ENCODE measurements around the gene NUDT14.
A peak's percentile ranks its signal among the peaks of the same experiment; 100 is the strongest.

The NUDT14 gene

GRCh38 chr14:105172476-105172875, 8.6 kb downstream of the NUDT14 start:
- no peak for DNase-seq

GRCh38 chr14:105171004-105171673, 10.0 kb downstream of the NUDT14 start:
- DNase-seq, result no peak

DNA sequence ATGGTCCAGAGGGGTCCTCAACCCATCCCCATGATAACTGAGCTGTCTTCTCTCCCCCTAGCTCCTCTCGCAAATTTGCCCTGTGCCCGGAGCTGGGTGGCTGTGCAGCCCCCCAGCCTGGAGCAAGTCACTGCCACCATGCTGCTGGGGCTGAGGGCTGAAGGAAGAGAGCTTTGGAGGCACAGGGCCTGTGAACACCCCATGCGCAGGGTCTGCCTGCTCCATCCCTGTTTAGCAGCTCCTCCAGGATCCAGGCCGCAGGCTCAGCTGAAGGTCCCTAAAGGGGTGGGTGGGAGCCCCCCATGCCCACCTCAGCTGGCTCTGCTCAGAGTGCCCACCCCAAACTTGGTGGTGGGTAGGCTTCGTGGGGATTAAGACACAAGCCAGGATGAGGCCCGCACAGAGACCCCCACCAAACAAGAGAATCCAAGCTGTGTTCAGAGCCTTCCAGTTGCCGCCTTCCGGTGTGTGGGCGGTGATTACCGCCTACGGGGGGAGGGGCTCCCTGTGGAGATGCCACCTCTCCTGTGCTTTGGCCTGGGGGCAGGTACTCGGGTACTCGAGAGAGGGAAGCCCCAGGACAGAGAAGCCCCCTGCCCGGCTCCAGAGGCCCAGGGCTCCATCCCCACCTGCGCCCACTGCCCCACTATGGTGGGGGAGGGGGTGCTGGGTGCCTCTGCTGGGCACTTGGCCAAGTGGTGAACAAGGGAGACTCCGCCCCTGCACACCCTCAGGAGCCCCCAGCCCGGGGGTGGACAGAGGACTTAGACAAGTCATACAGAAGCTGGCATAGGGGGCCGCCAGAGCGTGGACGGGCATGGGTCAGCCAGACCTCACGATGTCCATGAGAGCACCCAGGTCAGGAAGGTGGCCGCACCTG, 11.1 kb downstream of the NUDT14 start:
- no peak for DNase-seq

- peak; percentile 61 for DNase-seq
Observed at GRCh38 chr14:105168979-105169507, 12.1 kb downstream of the NUDT14 start.

GRCh38 chr14:105168496-105168978, 12.6 kb downstream of the NUDT14 start, which contains the start of gene JAG2:
JAG2 (minus strand) TSS chr14:105168776; CDS start chr14:105168420, 356 bp downstream.
- peak; percentile 73 for DNase-seq

DNA sequence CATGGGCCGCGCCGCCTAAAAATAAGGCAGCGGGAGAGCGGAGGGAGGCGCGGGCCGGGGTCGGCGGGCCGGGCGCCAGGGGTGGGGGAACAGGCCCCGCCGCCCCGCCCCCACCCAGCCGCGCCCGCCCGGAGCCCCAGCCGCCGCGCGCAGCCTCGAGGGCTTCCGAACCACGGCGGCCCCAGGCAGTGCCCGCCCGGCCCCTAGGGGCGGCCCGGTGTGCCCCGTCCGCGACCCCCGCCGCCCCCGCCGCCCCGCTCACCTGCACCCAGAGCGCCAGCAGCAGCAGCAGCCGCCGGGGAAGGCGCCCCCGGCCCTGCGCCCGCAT, 13.1 kb downstream of the NUDT14 start:
- DNase-seq, result no peak

DNA sequence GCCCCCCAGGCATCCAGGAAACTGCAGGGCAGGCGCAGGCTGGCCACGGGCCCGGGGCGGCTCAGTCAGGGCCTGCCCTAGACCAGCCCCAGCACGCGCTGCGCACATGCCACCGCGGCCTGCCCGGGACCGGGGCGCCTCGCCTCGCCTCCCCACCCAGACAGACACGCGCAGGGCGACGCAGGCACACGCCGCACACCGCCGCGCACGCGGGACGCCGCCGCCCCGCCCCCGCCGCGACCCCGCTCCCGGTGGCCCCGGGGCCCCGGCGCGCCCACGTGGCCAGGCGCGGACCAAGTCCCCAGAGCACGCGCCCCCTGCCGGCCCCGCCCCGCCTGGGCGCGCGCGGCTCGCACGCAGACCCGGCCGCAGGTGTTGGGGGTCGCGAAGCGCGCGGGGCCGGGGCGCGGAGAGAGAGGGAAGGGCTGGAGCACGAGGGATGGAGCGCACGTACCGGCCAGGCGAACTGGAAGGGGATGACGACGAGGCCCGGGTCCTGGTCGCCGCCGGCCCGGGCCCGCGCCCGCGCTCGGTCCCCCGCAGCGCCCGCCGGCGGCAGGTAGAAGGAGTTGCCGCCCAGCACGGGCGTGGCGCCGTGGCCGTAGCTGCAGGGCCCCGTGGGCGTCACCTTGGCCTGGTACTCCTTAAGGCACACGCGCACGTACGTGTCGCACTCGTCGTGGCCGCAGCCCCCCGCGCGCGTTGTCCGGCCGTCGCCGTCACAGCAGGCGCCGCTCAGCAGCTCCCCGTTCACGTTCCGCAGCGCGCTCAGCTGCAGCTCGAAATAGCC, 13.6 kb downstream of the NUDT14 start:
- peak; percentile 60 for DNase-seq

GRCh38 chr14:105166571-105167302, 14.4 kb downstream of the NUDT14 start:
- DNase-seq, result peak; percentile 73

DNA sequence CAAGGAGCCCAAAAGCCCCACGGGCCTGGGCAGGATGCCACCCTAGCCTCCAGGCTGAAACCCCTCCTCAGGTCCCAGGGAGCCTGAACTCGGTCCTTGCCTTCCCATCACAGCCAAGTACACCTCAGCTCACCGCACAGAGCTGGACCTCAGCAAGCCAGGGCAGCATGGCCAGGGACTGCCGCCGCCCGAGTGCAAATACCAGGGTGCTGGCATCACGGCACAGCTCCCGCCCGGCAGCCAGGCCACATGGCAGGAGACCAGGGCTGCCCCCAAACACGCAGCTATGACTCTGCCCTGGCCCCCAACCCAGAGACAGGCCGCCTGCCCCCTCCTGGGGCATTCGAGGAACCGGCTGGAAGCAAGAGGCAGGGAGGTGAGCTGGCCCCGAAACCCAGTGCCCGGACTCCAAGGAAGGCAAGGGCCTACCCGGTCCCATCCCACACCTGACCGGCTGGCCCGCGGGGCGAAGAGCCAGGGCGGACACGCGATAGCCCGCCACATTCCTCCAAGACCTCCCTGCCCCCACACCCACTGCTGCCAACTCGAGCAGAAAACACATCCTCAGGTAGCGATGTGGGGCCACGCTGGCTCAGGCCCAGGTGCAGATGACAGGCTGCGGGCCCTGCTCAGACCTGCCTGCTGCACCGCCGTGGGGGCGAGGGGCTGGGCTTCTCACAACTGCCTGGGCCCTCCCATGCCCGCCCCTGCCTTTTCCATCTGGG, 15.2 kb downstream of the NUDT14 start:
- DNase-seq, result peak; percentile 84

GRCh38 chr14:105165134-105165704, 15.9 kb downstream of the NUDT14 start:
- peak; percentile 98 for DNase-seq

DNA sequence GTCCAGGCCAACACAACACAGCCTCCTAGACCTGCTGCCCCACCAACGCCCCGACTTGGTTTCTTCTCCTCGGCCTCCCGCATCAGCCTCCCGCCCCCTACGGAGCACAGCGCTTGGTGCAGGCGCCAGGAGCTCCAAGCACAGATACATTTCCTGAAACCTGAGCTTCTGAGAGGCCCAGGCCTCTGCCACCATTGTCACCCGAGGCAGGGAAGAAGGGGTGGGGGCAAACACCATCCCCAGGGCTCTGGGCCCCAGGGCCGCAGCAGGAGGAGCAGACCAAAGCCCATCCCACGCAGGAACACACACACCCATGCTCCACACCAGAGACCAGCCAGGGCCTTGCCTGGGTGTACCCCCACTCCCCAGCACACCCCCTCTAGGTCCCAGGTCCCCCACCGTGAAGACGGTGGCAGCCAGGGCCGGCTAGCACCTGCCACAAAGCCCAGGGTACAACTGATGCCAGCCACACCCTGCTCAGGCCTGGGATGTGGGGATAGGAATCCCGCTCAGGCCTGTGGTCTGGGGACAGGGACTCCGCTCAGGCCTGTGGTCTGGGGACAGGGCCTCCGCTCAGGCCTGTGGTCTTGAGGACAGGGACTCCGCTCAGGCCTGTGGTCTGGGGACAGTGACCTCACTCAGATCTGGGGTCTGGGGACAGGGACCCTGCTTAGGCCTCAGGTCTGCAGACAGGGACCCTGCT, 17.9 kb downstream of the NUDT14 start:
- peak; percentile 79 for DNase-seq

DNA sequence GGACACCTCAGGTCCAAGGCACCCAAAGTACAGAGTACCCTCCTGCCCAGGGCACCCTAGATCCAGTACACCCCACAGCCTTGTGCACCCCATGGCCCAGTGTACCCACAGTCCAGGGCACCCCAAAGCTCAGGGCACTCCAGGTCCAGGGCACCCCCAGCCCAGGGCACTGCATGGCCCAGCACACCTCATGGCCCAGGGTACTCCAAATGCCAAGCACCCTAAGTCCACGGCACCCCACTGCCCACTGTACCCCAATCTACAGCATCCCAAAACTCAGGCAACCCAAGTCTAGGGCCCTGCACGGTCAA, 18.5 kb downstream of the NUDT14 start:
- DNase-seq, result no peak

DNA sequence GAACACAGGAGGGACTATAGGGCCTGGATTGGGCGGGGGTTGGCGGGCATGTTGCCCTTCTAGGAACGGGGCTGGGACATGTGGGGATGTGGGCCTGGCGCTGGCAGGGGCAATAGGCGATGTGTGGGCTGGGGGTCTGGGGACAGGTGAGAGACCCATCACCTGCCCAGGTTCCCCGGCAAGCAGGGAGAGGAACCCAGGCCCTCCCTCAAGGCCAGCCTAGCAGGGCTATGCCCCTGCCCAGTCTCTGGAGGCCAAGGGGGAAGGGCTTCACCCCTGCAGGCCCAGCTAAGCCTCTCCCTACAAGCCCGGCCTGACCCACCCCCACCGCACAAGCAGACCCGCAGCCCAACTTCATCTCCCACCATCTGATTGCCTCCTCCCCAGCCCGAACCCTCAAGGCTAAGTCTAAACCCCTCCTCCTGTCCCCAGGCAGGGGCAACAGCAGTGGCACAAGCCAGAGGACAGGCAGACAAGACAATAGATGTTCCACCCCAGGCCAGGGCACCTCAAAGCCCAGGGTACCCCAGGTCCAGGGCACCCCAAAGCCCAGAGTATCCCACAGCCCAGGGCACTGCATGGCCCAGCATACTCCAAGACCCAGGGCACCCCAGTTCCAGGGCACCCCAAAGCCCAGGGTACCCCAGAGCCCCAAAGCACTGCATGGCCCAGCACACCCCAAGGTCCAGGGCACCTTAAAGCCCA, 19.0 kb downstream of the NUDT14 start:
- no peak for DNase-seq

GRCh38 chr14:105161309-105161708, 19.8 kb downstream of the NUDT14 start:
- DNase-seq, result peak; percentile 99

DNA sequence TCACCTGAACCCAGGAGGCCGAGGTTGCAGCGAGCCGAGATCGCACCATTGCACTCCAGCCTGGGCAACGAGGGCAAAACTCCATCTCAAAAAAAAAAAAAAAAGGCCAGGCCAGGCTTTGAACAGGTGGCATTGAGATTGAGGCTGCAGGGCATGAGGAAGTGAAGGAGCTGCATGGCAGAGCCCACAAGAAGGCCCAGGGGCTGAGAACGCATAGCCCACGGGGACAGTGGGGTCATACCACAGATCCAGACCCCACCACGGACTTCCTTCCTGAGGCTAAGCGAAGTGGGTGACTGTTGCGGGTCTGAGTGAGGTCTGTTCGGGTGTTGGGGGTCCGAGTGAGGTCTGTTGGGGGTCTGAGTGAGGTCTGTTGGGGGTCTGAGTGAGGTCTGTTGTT, 20.3 kb downstream of the NUDT14 start:
- peak; percentile 41 for DNase-seq

DNA sequence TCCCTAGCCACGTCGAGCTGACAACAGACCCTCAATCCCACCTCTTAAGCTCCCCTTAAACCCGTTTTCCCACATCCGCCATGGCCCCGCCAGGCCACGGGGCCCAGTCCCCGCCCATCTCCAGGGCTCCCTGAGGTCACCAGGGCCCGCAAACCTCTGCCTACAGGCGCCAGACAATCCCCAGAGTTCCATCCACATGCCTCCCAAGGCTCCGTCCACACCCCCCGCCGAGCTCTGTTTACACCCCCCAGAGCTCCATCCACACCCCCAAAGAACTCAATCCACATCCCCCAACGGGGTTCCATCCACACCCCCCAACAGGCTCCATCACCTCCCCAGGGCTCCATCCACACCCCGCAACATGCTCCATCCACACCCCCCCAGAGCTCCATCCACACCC, 21.8 kb downstream of the NUDT14 start:
- no peak for DNase-seq

- no peak for DNase-seq
Observed at GRCh38 chr14:105158794-105159193, 22.3 kb downstream of the NUDT14 start.

DNA sequence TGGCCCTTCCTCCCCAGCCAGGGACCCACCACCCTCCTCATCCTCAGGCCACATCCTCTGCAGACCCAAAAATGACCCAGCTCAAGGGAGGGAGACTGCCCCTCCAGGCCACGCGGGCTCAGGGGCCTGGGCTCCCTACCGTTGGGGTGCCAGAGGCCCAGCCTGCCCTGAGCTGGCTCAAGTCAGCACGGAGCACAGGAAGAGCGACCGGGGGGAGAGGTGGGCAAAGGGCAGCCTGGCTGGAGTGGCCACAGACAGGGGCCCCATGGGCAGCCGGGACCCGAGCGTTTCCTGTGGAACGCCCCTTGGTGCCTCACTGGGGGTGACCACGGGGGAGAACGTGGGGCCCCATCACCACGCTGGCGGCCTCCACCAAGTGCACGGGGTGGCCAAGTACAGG, 23.2 kb downstream of the NUDT14 start:
- no peak for DNase-seq

- no peak for DNase-seq
Observed at GRCh38 chr14:105156414-105157375, 24.4 kb downstream of the NUDT14 start.

All from NCI-H2171 treated with DMSO at 0.1 percent for 48 hours (cell line).